HUES48 (cell line): ENCODE measurements around the gene PIK3R1.

Experiments used
- H3K27ac ChIP-seq: one replicate; pipeline ENCODE4 v1.7.0; 2013; ENCODE audit warnings: low read depth, low read length, inconsistent platforms
- H3K27me3 ChIP-seq: 2 replicates; pipeline ENCODE4 v1.6.1; 2013; ENCODE audit warnings: mild to moderate bottlenecking, low read length; ENCODE audit not compliant: control insufficient read depth, insufficient read depth
- H3K36me3 ChIP-seq: 2 replicates; pipeline ENCODE4 v1.6.1; 2013; ENCODE audit warnings: low read length; ENCODE audit not compliant: control insufficient read depth, insufficient read depth
- H3K4me1 ChIP-seq: 2 replicates; pipeline ENCODE4 v1.6.1; 2013; ENCODE audit warnings: mild to moderate bottlenecking, low read length; ENCODE audit not compliant: control insufficient read depth, insufficient read depth
- H3K4me3 ChIP-seq: 2 replicates; pipeline ENCODE4 v1.5.1; 2013; ENCODE audit warnings: mild to moderate bottlenecking, low read depth, low read length
- H3K9ac ChIP-seq: 2 replicates; pipeline ENCODE4 v1.6.1; 2013; ENCODE audit warnings: mild to moderate bottlenecking, low read depth, low read length, moderate library complexity
- H3K9me3 ChIP-seq: 2 replicates; pipeline ENCODE4 v1.6.1; 2013; ENCODE audit warnings: low read length; ENCODE audit not compliant: control insufficient read depth, insufficient read depth

Gene PIK3R1

DNA sequence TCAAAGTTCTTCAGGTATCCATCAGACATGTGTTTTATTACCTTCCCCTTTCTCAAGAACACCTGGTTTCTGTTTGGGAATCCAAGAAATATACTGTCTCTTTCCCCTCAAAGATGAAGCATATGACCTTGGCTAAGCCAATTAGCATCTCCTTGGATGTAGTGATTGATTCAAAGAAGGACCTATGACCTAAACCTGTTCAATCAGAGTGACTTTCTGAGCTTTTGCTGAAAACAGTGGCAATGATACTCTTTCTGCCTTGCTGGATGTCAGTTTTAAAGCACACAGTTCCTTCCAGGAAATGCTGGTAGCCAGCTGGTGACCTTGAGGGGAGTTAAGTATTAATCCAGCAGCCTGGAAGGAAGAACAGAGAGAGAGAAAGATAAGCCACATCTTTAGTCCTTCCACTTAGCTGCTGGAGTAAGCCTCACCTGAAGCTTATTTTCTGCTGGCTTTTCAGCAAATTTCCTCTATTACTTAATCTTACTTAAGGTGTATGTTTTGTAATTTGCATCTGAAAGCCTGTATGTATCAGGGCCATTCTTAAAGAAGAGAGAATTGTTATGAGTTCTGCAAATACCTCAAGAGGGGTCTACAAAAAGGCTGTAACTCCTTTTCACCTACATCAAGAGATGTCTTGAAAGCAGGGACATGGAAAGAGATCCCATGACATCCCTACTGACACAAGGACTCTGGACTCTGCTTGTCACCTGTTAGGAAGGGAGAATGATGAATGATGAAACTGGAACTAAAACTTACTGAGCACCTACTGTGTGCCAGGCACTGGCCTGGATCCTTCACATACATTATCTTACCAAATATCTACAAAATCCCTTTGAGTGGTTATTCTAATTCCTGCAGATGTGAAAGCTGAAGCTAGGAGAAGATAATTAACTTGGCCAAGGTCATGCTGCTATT, 35.2 kb upstream of the PIK3R1 start:
- Histone ChIP-seq H3K27me3 (no peaks in the 10 kb centered on the region), H3K9me3 (no peaks in the 10 kb centered on the region), H3K36me3 (no peaks in the 10 kb centered on the region), H3K4me1 (no peaks in the 10 kb centered on the region), H3K4me3 (no peak overlapping the region), H3K9ac (no peak overlapping the region), H3K27ac (no peak overlapping the region)

- H3K4me3 ChIP-seq, result no peak overlapping the region
- H3K36me3 ChIP-seq, result no peaks in the 10 kb centered on the region
- H3K9ac ChIP-seq, result no peak overlapping the region
- H3K9me3 ChIP-seq, result no peaks in the 10 kb centered on the region
- no peaks in the 10 kb centered on the region for H3K4me1 ChIP-seq
- H3K27me3 ChIP-seq, result no peaks in the 10 kb centered on the region
- no peak overlapping the region for H3K27ac ChIP-seq
These were observed 34.4 kb upstream of the PIK3R1 start for GRCh38 chr5:68181039-68181599.

DNA sequence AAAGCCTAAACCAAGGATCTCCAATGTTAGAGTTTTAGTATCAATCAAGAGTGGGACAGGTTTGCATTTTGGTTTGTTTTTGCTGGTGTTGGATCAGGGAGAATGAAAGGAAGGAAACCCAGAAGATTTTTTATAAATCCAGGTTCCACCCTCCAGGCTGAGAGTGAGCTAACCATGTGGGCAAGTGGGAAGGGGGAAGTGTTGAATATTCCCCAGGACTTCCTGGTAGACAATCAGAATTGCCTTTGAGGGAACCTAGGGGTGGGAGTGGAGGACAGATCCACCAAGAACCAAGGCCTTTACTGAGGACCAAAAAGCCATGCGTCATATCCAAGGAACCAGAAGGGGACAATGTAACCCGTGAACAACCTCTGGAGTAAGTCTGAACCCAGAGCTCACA, 33.5 kb upstream of the PIK3R1 start:
- Histone ChIP-seq H3K9ac (no peak overlapping the region), H3K9me3 (no peaks in the 10 kb centered on the region), H3K27ac (no peak overlapping the region), H3K4me3 (no peak overlapping the region), H3K4me1 (0 out of 2 replicates have a peak, but pooled peaks cover 1% of the 10 kb centered on the region), H3K27me3 (no peaks in the 10 kb centered on the region), H3K36me3 (no peaks in the 10 kb centered on the region)

- H3K36me3 ChIP-seq, result no peaks in the 10 kb centered on the region
- no peaks in the 10 kb centered on the region for H3K9me3 ChIP-seq
- no peaks in the 10 kb centered on the region for H3K27me3 ChIP-seq
- H3K9ac ChIP-seq, result no peak overlapping the region
- no peak overlapping the region for H3K27ac ChIP-seq
- H3K4me3 ChIP-seq, result no peak overlapping the region
- H3K4me1 ChIP-seq, result 0 out of 2 replicates have a peak, but pooled peaks cover 5% of the 10 kb centered on the region
These were observed 33.0 kb upstream of the PIK3R1 start for GRCh38 chr5:68182534-68182933.

- Histone ChIP-seq H3K27me3 (no peaks in the 10 kb centered on the region), H3K4me3 (peak overlapping the region; percentile 59)
These were observed 28.1 kb upstream of the PIK3R1 start for GRCh38 chr5:68187268-68188055.

GRCh38 chr5:68189171-68189570, 26.4 kb upstream of the PIK3R1 start:
- H3K4me1 ChIP-seq, result peaks cover 52% of the 10 kb centered on the region

More at GRCh38 chr5:68187268-68188055, 28.1 kb upstream of the PIK3R1 start:
- H3K9me3 ChIP-seq, result no peaks in the 10 kb centered on the region
- no peaks in the 10 kb centered on the region for H3K36me3 ChIP-seq
- peaks cover 36% of the 10 kb centered on the region for H3K4me1 ChIP-seq
- H3K9ac ChIP-seq, result peak overlapping the region; percentile 27; the same call in 1 of the 2 replicates
- H3K27ac ChIP-seq, result peak overlapping the region; percentile 94

GRCh38 chr5:68189613-68190012, 25.9 kb upstream of the PIK3R1 start:
- H3K9me3 ChIP-seq, result no peaks in the 10 kb centered on the region
- no peak overlapping the region for H3K9ac ChIP-seq
- no peak overlapping the region for H3K27ac ChIP-seq
- no peaks in the 10 kb centered on the region for H3K27me3 ChIP-seq
- no peaks in the 10 kb centered on the region for H3K36me3 ChIP-seq
- H3K4me3 ChIP-seq, result no peak overlapping the region
- H3K4me1 ChIP-seq, result peaks cover 57% of the 10 kb centered on the region

More at GRCh38 chr5:68189171-68189570, 26.4 kb upstream of the PIK3R1 start:
- no peaks in the 10 kb centered on the region for H3K9me3 ChIP-seq
- no peaks in the 10 kb centered on the region for H3K36me3 ChIP-seq
- H3K27ac ChIP-seq, result no peak overlapping the region
- H3K9ac ChIP-seq, result no peak overlapping the region
- H3K4me3 ChIP-seq, result no peak overlapping the region
- no peaks in the 10 kb centered on the region for H3K27me3 ChIP-seq

DNA sequence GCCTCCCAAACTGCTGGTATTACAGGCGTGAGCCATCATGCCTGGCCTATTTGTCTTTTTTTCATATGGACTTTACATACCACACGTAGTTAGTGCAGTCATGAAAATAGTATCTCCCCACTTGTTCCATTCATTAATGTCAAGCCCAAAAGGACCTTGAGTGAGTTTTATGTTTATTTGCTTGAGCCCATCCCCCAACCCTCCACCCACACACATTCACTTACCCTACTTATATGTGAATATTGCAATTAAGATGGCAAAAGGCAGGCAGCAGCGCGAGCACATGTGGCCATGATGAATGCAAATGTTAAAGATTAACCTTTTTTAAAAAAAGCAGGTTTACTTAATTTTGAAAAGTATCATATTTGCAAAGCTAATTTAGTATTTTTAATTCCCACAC, 24.9 kb upstream of the PIK3R1 start:
- peaks cover 59% of the 10 kb centered on the region for H3K4me1 ChIP-seq
- H3K9ac ChIP-seq, result no peak overlapping the region
- H3K27me3 ChIP-seq, result no peaks in the 10 kb centered on the region
- no peaks in the 10 kb centered on the region for H3K9me3 ChIP-seq
- no peaks in the 10 kb centered on the region for H3K36me3 ChIP-seq
- no peak overlapping the region for H3K4me3 ChIP-seq
- H3K27ac ChIP-seq, result no peak overlapping the region

- no peaks in the 10 kb centered on the region for H3K9me3 ChIP-seq
- H3K4me1 ChIP-seq, result peaks cover 59% of the 10 kb centered on the region
- no peaks in the 10 kb centered on the region for H3K27me3 ChIP-seq
- no peak overlapping the region for H3K9ac ChIP-seq
- H3K36me3 ChIP-seq, result no peaks in the 10 kb centered on the region
- peak overlapping the region; percentile 40 for H3K27ac ChIP-seq
- no peak overlapping the region for H3K4me3 ChIP-seq
These were observed 24.3 kb upstream of the PIK3R1 start for GRCh38 chr5:68191083-68191791.

GRCh38 chr5:68192679-68193060, 22.9 kb upstream of the PIK3R1 start:
- Histone ChIP-seq H3K27ac (peak overlapping the region; percentile 92), H3K4me1 (peaks cover 53% of the 10 kb centered on the region), H3K27me3 (no peaks in the 10 kb centered on the region), H3K4me3 (no peak overlapping the region), H3K36me3 (no peaks in the 10 kb centered on the region), H3K9ac (peak overlapping the region; percentile 17; the same call in 1 of the 2 replicates), H3K9me3 (no peaks in the 10 kb centered on the region)
